ENCODE data around the gene FILIP1L. TPM values are rescaled to one million over a fixed set of nuclear protein-coding genes. Genes with fewer than 3 reads are reported as not detected.

Gene FILIP1L
- total and polyA plus RNA-seq, 2 of the 13 experiments (the other 11 are each of a cell fraction or from before 2014, with no cell fraction given) = 8.1 to 187 TPM

DNA sequence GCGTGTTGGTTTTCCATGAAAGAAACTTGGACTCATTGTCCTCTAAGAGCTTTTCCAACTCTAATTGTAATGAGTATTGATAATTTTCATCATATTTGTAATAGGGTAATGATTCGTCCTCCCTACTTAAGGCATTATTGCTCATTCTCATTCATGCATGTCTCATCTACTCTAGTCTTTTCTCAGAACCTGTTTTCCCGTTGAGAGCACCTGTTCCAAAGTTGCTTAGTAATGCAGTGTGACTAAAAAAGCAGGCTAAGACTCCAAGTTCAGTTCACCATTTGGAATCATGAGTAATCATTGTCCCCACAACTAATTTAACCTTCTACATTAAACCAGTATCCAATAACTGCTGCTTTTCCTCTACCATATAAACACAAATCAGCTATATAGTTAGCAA, 84.0 kb downstream of the FILIP1L start:
- H3K36me3 ChIP-seq (replicated peaks in 1 of 2; ENCODE audit: control insufficient read depth in 1 of 2, insufficient read depth in 2 of 2, low read length in 2 of 2) = no peaks in the 10 kb centered on the region; a peak in 1 of 5 replicates
- H4K20me1 ChIP-seq (ENCODE audit: insufficient read depth, low read length) = no peaks in the 10 kb centered on the region
- no peaks in the 10 kb centered on the region for H3K27me3 ChIP-seq (ENCODE audit: control insufficient read depth in 1 of 2, insufficient read depth in 2 of 2, low read length in 2 of 2)
- CTCF ChIA-PET (ENCODE audit: low intra/inter-chr PET ratio, low total read pairs) = no interaction called here
- POLR2A ChIA-PET = no interaction called here
- TF ChIP-seq ZNF12 (CRISPR knock-in tag; IDR thresholded peaks at IDR 0.05) = no peak
- TF ChIP-seq ZMYM3 (CRISPR knock-in tag; IDR thresholded peaks at IDR 0.05) = no peak
- no peak for TF ChIP-seq ZNF335 (CRISPR knock-in tag; IDR thresholded peaks at IDR 0.05)
- no peak for TF ChIP-seq TEAD3 (CRISPR knock-in tag; optimal IDR thresholded peaks at IDR 0.05; ENCODE audit: borderline replicate concordance)
- no peak for TF ChIP-seq FOXC1 (CRISPR knock-in tag; IDR thresholded peaks at IDR 0.05; ENCODE audit: borderline replicate concordance)
- no peak for TF ChIP-seq MAFF (IDR thresholded peaks at IDR 0.05; ENCODE audit: low read depth, low read length)
- no peak for TF ChIP-seq ZNF576 (CRISPR knock-in tag; IDR thresholded peaks at IDR 0.05)
- no peak for TF ChIP-seq MATR3 (CRISPR knock-in tag; IDR thresholded peaks at IDR 0.05)
- TF ChIP-seq, protein P1, sequence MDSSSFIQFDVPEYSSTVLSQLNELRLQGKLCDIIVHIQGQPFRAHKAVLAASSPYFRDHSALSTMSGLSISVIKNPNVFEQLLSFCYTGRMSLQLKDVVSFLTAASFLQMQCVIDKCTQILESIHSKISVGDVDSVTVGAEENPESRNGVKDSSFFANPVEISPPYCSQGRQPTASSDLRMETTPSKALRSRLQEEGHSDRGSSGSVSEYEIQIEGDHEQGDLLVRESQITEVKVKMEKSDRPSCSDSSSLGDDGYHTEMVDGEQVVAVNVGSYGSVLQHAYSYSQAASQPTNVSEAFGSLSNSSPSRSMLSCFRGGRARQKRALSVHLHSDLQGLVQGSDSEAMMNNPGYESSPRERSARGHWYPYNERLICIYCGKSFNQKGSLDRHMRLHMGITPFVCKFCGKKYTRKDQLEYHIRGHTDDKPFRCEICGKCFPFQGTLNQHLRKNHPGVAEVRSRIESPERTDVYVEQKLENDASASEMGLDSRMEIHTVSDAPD (CRISPR knock-in tag; IDR thresholded peaks at IDR 0.05) = no peak
- no peak for TF ChIP-seq ZNF773 (CRISPR knock-in tag; IDR thresholded peaks at IDR 0.05; ENCODE audit: borderline replicate concordance)
- TF ChIP-seq ZNF891 (CRISPR knock-in tag; IDR thresholded peaks at IDR 0.05) = no peak
- no peak for TF ChIP-seq PRDM4 (CRISPR knock-in tag; IDR thresholded peaks at IDR 0.05; ENCODE audit: borderline replicate concordance)
- no peak for TF ChIP-seq IRX3 (CRISPR knock-in tag; IDR thresholded peaks at IDR 0.05; ENCODE audit: borderline replicate concordance, low read depth)
- no peak for TF ChIP-seq CHD2 (IDR thresholded peaks at IDR 0.05; ENCODE audit: low read depth, low read length)
- no peak for TF ChIP-seq KDM4B (CRISPR knock-in tag; IDR thresholded peaks at IDR 0.05)
- TF ChIP-seq ZNF652 (CRISPR knock-in tag; IDR thresholded peaks at IDR 0.05; ENCODE audit: borderline replicate concordance, low read depth) = no peak
- H3K9ac ChIP-seq (ENCODE audit: insufficient read depth, low read depth, low read length) = no peak overlapping the region
- 99% methylated on average over 3 of the region's 3 CpGs for WGBS (ENCODE audit: low lambda C conversion rate)
- intact Hi-C loops (cut with micrococcal nuclease; ENCODE audit: unreplicated experiment) (no loop called here), in situ Hi-C loops (cut with HindIII; ENCODE audit: extremely low pct_ligation_motif_present, low pct_unique_long_range_greater_than_20kb) (no loop called here)
- H3K79me2 ChIP-seq (ENCODE audit: insufficient read depth, low read length) = no peaks in the 10 kb centered on the region
- no peak overlapping the region for H3K4me2 ChIP-seq (ENCODE audit: low read depth, low read length)
- DNase-seq (ENCODE audit: low spot score) = no peak
- BruUV-seq (replicated peaks) = no TSS peak
- H2AFZ ChIP-seq (ENCODE audit: low read length) = no peak overlapping the region
- no peak overlapping the region for H3K27ac ChIP-seq (ENCODE audit: extremely low read length, insufficient read depth, low read length)
- peaks cover 21% of the 10 kb centered on the region for H3K4me1 ChIP-seq (ENCODE audit: insufficient read depth, low read length)
- ATAC-seq = no peak
- no peak overlapping the region for H3K4me3 ChIP-seq (replicated peaks in 1 of 3; ENCODE audit: insufficient read depth in 1 of 3, low read depth in 2 of 3, low read length in 3 of 3)
- no peaks in the 10 kb centered on the region for H3K9me3 ChIP-seq (ENCODE audit: low read length)
- FAIRE-seq = no peak

All from HepG2 (cell line).